Activated T-helper 1 cell treated with anti-CD3 and anti-CD28 coated beads, Interleukin-2, amount 50 U/mL, for 16 hours (primary cell): ENCODE data around the gene ATP5MC2.

Source experiments
- DNase-seq, 2 donors: peaks; one replicate each; pipeline ENCODE4 v3.0.0-alpha.2; 2020; ENCODE audit warnings: low read depth in 1 of 2, low spot score in 1 of 2

ATP5MC2 gene

DNA sequence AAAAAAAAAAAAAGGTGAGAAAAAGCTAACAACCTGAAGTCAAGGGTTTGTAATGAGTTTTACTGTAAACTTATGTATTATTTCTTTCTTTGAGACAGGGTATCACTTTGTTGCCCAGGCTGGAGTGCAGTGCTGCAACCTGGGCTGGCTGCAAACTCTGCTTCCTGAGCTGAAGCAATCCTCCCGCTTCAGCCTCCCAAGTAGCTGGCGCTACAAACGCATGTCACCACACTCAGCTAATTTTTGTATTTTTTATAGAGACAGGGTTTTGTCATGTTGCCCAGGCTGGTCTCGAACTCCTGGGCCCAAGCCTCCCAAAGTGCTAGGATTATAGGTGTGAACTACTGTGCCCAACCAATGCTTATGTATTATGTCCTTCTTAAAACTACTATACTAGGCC, 58.9 kb downstream of the ATP5MC2 start:
- no peak for DNase-seq
